H1 (cell line): ENCODE results near the gene ADRM1. TPM values are rescaled to one million over a fixed set of nuclear protein-coding genes. Genes with fewer than 3 reads are reported as not detected.

ENCODE experiments used
- CHD2 ChIP-seq: IDR thresholded peaks from 2 replicates; pipeline ENCODE4 v1.6.1; 2012; ENCODE audit warnings: low read length, improper control_type of control experiment
- PHF8 ChIP-seq: fragments of 200-600 bp; sonication (generic); conservative IDR thresholded peaks from 2 replicates; pipeline ENCODE4 v1.7.1; 2012; ENCODE audit warnings: low read depth, mild to moderate bottlenecking, inconsistent platforms, low read length, moderate library complexity
- SAP30 ChIP-seq: fragments of 300-600 bp; sonication (generic); IDR thresholded peaks from 2 replicates; pipeline ENCODE4 v1.7.1; 2012; ENCODE audit warnings: low read length, moderate library complexity, mild to moderate bottlenecking, inconsistent platforms; ENCODE audit not compliant: insufficient read depth, insufficient replicate concordance
- SP4 ChIP-seq: IDR thresholded peaks from 2 replicates; pipeline ENCODE4 v1.6.1; 2012; ENCODE audit warnings: low read length, inconsistent platforms
- polyA plus RNA-seq, 7 experiments: library from polyadenylated mRNA; depleted of rRNA in 3 of 7; stranded (reverse) in 5 of 7; unstranded in 2 of 7; fragments of >200 nt in 5 of 7; fragments of 200-250 nt in 2 of 7; gene quantifications; 1 replicate in 5 of 7; 2 replicates in 1 of 7; 4 replicates in 1 of 7; pipeline versions ENCODE4 v1.2.1 to v1.2.3, GENCODE V29; 2011 to 2013; ENCODE audit warnings: missing spikeins in 2 of 7, mixed read lengths in 2 of 7
- total RNA-seq: library from RNA; stranded (reverse); fragmentation: NEBNext Ultra II Directional; extraction: Animal tissue kit (Norgen Biotek cat#: 25700); gene quantifications from 2 replicates; pipeline ENCODE4 v1.2.1, GENCODE V29; 2021
- TF ChIP-seq, protein P1 (sequence below): IDR thresholded peaks from 2 replicates; pipeline ENCODE4 v1.6.1; 2011; ENCODE audit warnings: low read length, improper control_type of control experiment
- TF ChIP-seq, protein P2 (sequence below): fragments of 300-600 bp; sonication (generic); IDR thresholded peaks from 2 replicates; pipeline ENCODE4 v1.7.1; 2012; ENCODE audit warnings: low read length, moderate library complexity, mild to moderate bottlenecking, inconsistent platforms; ENCODE audit not compliant: insufficient replicate concordance

The ADRM1 gene
- total and polyA plus RNA-seq, 2 of the 8 experiments (the other 6 are each of a cell fraction or from before 2014, with no cell fraction given): 126 to 214 TPM

DNA sequence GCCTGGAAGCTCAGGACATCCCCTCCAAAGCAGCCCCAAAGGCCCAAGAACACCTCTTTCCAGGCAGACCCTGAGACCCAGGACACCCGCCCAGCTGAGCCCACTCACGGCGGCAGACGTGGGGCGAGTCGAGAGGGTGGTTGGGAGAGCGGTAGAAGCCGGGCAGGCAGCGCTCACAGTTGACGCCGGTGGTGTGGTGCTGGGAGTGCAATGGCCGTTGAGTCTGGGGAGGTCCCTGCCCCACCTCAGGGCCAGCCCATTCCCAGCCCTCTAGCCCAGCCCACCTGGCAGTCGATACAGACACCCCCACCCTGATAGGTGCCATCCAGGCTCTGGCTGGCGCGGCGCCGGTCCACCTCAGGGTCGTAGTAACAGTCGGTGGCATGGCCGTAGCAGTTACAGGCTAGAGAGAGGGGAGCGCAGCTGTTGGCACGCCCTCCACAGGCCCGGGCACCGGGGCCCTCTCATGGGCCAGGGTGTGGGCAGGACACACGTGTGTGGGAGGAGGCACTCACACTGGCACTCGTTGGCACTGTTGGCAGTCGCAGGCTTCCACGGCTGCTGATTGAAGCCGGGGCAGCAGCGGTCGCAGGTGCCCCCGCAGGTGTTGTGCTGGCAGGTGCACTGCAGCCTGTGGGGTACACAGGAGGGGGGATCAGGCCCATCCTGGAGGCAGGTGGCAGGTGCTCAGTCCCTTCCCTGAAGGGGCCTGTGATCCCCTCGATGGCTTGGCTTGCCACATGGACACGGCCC lies 43.8 kb downstream of the ADRM1 start (continued):
- TF ChIP-seq SAP30 (no peak), CHD2 (no peak), PHF8 (no peak), SP4 (no peak)
- TF ChIP-seq, protein P1, sequence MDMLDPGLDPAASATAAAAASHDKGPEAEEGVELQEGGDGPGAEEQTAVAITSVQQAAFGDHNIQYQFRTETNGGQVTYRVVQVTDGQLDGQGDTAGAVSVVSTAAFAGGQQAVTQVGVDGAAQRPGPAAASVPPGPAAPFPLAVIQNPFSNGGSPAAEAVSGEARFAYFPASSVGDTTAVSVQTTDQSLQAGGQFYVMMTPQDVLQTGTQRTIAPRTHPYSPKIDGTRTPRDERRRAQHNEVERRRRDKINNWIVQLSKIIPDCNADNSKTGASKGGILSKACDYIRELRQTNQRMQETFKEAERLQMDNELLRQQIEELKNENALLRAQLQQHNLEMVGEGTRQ: no peak
- TF ChIP-seq, protein P2, sequence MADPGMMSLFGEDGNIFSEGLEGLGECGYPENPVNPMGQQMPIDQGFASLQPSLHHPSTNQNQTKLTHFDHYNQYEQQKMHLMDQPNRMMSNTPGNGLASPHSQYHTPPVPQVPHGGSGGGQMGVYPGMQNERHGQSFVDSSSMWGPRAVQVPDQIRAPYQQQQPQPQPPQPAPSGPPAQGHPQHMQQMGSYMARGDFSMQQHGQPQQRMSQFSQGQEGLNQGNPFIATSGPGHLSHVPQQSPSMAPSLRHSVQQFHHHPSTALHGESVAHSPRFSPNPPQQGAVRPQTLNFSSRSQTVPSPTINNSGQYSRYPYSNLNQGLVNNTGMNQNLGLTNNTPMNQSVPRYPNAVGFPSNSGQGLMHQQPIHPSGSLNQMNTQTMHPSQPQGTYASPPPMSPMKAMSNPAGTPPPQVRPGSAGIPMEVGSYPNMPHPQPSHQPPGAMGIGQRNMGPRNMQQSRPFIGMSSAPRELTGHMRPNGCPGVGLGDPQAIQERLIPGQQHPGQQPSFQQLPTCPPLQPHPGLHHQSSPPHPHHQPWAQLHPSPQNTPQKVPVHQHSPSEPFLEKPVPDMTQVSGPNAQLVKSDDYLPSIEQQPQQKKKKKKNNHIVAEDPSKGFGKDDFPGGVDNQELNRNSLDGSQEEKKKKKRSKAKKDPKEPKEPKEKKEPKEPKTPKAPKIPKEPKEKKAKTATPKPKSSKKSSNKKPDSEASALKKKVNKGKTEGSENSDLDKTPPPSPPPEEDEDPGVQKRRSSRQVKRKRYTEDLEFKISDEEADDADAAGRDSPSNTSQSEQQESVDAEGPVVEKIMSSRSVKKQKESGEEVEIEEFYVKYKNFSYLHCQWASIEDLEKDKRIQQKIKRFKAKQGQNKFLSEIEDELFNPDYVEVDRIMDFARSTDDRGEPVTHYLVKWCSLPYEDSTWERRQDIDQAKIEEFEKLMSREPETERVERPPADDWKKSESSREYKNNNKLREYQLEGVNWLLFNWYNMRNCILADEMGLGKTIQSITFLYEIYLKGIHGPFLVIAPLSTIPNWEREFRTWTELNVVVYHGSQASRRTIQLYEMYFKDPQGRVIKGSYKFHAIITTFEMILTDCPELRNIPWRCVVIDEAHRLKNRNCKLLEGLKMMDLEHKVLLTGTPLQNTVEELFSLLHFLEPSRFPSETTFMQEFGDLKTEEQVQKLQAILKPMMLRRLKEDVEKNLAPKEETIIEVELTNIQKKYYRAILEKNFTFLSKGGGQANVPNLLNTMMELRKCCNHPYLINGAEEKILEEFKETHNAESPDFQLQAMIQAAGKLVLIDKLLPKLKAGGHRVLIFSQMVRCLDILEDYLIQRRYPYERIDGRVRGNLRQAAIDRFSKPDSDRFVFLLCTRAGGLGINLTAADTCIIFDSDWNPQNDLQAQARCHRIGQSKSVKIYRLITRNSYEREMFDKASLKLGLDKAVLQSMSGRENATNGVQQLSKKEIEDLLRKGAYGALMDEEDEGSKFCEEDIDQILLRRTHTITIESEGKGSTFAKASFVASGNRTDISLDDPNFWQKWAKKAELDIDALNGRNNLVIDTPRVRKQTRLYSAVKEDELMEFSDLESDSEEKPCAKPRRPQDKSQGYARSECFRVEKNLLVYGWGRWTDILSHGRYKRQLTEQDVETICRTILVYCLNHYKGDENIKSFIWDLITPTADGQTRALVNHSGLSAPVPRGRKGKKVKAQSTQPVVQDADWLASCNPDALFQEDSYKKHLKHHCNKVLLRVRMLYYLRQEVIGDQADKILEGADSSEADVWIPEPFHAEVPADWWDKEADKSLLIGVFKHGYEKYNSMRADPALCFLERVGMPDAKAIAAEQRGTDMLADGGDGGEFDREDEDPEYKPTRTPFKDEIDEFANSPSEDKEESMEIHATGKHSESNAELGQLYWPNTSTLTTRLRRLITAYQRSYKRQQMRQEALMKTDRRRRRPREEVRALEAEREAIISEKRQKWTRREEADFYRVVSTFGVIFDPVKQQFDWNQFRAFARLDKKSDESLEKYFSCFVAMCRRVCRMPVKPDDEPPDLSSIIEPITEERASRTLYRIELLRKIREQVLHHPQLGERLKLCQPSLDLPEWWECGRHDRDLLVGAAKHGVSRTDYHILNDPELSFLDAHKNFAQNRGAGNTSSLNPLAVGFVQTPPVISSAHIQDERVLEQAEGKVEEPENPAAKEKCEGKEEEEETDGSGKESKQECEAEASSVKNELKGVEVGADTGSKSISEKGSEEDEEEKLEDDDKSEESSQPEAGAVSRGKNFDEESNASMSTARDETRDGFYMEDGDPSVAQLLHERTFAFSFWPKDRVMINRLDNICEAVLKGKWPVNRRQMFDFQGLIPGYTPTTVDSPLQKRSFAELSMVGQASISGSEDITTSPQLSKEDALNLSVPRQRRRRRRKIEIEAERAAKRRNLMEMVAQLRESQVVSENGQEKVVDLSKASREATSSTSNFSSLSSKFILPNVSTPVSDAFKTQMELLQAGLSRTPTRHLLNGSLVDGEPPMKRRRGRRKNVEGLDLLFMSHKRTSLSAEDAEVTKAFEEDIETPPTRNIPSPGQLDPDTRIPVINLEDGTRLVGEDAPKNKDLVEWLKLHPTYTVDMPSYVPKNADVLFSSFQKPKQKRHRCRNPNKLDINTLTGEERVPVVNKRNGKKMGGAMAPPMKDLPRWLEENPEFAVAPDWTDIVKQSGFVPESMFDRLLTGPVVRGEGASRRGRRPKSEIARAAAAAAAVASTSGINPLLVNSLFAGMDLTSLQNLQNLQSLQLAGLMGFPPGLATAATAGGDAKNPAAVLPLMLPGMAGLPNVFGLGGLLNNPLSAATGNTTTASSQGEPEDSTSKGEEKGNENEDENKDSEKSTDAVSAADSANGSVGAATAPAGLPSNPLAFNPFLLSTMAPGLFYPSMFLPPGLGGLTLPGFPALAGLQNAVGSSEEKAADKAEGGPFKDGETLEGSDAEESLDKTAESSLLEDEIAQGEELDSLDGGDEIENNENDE: no peak
